WTC11 (cell line): Measurements from ENCODE around the gene PITHD1. TPM values are rescaled to one million over a fixed set of nuclear protein-coding genes. Genes with fewer than 3 reads are reported as not detected.

ENCODE experiments used
- ATAC-seq: fragments of 200-7000 bp; cut with Tn5 transposase; 2 replicates; pipeline ENCODE4 v1.10.0; 2021; ENCODE audit warnings: mild to moderate bottlenecking, moderate library complexity
- CTCF ChIA-PET: fragments of 300-600 bp; sonication (Branson Sonifier 250); formaldehyde crosslinking; loops from one replicate; lab custom pipeline; 2021; ENCODE audit warnings: antibody characterized with exemption; lab: Charles Lee
- POLR2A ChIA-PET: fragments of 350-600 bp; sonication (Branson Sonifier 250); formaldehyde crosslinking; loops from one replicate; lab custom pipeline; 2021; ENCODE audit warnings: antibody characterized with exemption; lab: Charles Lee
- DNase-seq: peaks from one replicate; pipeline ENCODE4 v3.0.0; 2021; ENCODE audit warnings: low spot score
- H3K27ac Mint-ChIP-seq: 2 replicates; pipeline ENCODE4 v1.8.0; 2021; ENCODE audit warnings: mixed read lengths
- H3K27me3 Mint-ChIP-seq: 2 replicates; pipeline ENCODE4 v1.8.0; 2021; ENCODE audit warnings: low read depth, mild to moderate bottlenecking, moderate library complexity, mixed read lengths
- H3K36me3 Mint-ChIP-seq: 2 replicates; pipeline ENCODE4 v1.8.0; 2021; ENCODE audit warnings: mixed read lengths
- H3K4me1 Mint-ChIP-seq: 2 replicates; pipeline ENCODE4 v1.8.0; 2022; ENCODE audit warnings: mixed read lengths
- H3K4me3 Mint-ChIP-seq: 2 replicates; pipeline ENCODE4 v1.8.0; 2021; ENCODE audit warnings: mild to moderate bottlenecking, moderate library complexity, mixed read lengths
- H3K9me3 Mint-ChIP-seq: 2 replicates; pipeline ENCODE4 v1.8.0; 2021; ENCODE audit warnings: mixed read lengths
- AR ChIP-seq: fragments of 250-450 bp; sonication (Bioruptor Pico); IDR thresholded peaks from 2 replicates; pipeline ENCODE4 v1.9.0; 2021; ENCODE audit warnings: mild to moderate bottlenecking
- ATF3 ChIP-seq: sonication (generic); formaldehyde crosslinking; conservative IDR thresholded peaks from 2 replicates; pipeline ENCODE4 v1.8.1; 2022; ENCODE audit warnings: mild to moderate bottlenecking, missing genetic modification reagents
- CBFB ChIP-seq: sonication (generic); formaldehyde crosslinking; IDR thresholded peaks from 2 replicates; pipeline ENCODE4 v1.8.1; 2022; ENCODE audit warnings: mild to moderate bottlenecking, low read depth, missing genetic modification reagents
- ELF4 ChIP-seq: sonication (generic); formaldehyde crosslinking; IDR thresholded peaks from 2 replicates; pipeline ENCODE4 v1.8.1; 2022; ENCODE audit warnings: low read depth, mild to moderate bottlenecking, moderate library complexity, missing genetic modification reagents
- EMX1 ChIP-seq: fragments of 250-450 bp; sonication (Bioruptor Pico); IDR thresholded peaks from 2 replicates; pipeline ENCODE4 v1.8.0; 2021; ENCODE audit warnings: mild to moderate bottlenecking
- ERG ChIP-seq: fragments of 250-450 bp; sonication (Bioruptor Pico); IDR thresholded peaks from 2 replicates; pipeline ENCODE4 v1.8.0; 2021; ENCODE audit warnings: mild to moderate bottlenecking
- GTF2I ChIP-seq: fragments of 250-450 bp; sonication (Bioruptor Pico); conservative IDR thresholded peaks from 2 replicates; pipeline ENCODE4 v1.4.0; 2021; ENCODE audit warnings: mild to moderate bottlenecking
- HMGA2 ChIP-seq: fragments of 250-450 bp; sonication (Bioruptor Pico); IDR thresholded peaks from 2 replicates; pipeline ENCODE4 v1.4.0; 2021; ENCODE audit warnings: mild to moderate bottlenecking, moderate library complexity
- HMGXB4 ChIP-seq: sonication (generic); formaldehyde crosslinking; IDR thresholded peaks from 2 replicates; pipeline ENCODE4 v1.8.1; 2023; ENCODE audit warnings: mild to moderate bottlenecking, moderate library complexity, missing genetic modification reagents
- MYBL2 ChIP-seq: sonication (generic); formaldehyde crosslinking; IDR thresholded peaks from 2 replicates; pipeline ENCODE4 v1.8.1; 2023; ENCODE audit warnings: mild to moderate bottlenecking, moderate library complexity, missing genetic modification reagents
- NFE2L1 ChIP-seq: sonication (generic); formaldehyde crosslinking; IDR thresholded peaks from 2 replicates; pipeline ENCODE4 v1.8.1; 2023; ENCODE audit warnings: missing genetic modification reagents
- NR3C1 ChIP-seq: sonication (generic); formaldehyde crosslinking; conservative IDR thresholded peaks from 2 replicates; pipeline ENCODE4 v1.8.1; 2023; ENCODE audit warnings: low read depth, mild to moderate bottlenecking, missing genetic modification reagents
- OVOL2 ChIP-seq: fragments of 250-450 bp; sonication (Bioruptor Pico); IDR thresholded peaks from 2 replicates; pipeline ENCODE4 v1.9.0; 2021; ENCODE audit warnings: mild to moderate bottlenecking, borderline replicate concordance
- PRRX2 ChIP-seq: fragments of 250-450 bp; sonication (Bioruptor Pico); IDR thresholded peaks from 2 replicates; pipeline ENCODE4 v1.8.0; 2021; ENCODE audit warnings: mild to moderate bottlenecking
- STAT6 ChIP-seq: sonication (generic); formaldehyde crosslinking; conservative IDR thresholded peaks from 2 replicates; pipeline ENCODE4 v1.8.1; 2023; ENCODE audit warnings: mild to moderate bottlenecking, low read depth, missing genetic modification reagents, moderate library complexity
- TEAD4 ChIP-seq: sonication (generic); formaldehyde crosslinking; IDR thresholded peaks from 2 replicates; pipeline ENCODE4 v1.8.0; 2022; ENCODE audit warnings: mild to moderate bottlenecking, missing genetic modification reagents
- TP53 ChIP-seq: sonication (generic); formaldehyde crosslinking; IDR thresholded peaks from 2 replicates; pipeline ENCODE4 v1.8.1; 2023; ENCODE audit warnings: mild to moderate bottlenecking, missing genetic modification reagents
- ZBTB21 ChIP-seq: sonication (generic); formaldehyde crosslinking; IDR thresholded peaks from 2 replicates; pipeline ENCODE4 v1.8.1; 2023; ENCODE audit warnings: mild to moderate bottlenecking, missing genetic modification reagents, borderline replicate concordance
- ZNF138 ChIP-seq: sonication (generic); formaldehyde crosslinking; conservative IDR thresholded peaks from 2 replicates; pipeline ENCODE4 v1.8.1; 2022; ENCODE audit warnings: mild to moderate bottlenecking, moderate library complexity, missing genetic modification reagents
- ZNF232 ChIP-seq: sonication (generic); formaldehyde crosslinking; IDR thresholded peaks from 2 replicates; pipeline ENCODE4 v1.8.0; 2022; ENCODE audit warnings: mild to moderate bottlenecking, missing genetic modification reagents
- ZNF423 ChIP-seq: fragments of 250-450 bp; sonication (Bioruptor Pico); IDR thresholded peaks from 2 replicates; pipeline ENCODE4 v2.1.2; 2022; ENCODE audit warnings: mild to moderate bottlenecking, moderate library complexity
- ZSCAN18 ChIP-seq: fragments of 250-450 bp; sonication (Bioruptor Pico); IDR thresholded peaks from 2 replicates; pipeline ENCODE4 v2.1.2; 2022; ENCODE audit warnings: mild to moderate bottlenecking, moderate library complexity
- total RNA-seq: library from RNA; stranded (reverse); gene quantifications from 3 replicates; pipeline ENCODE4 v1.2.3, GENCODE V29; 2021

PITHD1 gene
- total RNA-seq, 1 experiment from 2014 or later: 66.2 TPM

GRCh38 chr1:23743287-23744152 lies 34.7 kb upstream of the PITHD1 start, which contains the start of gene ELOA (continued):
- no peak for TF ChIP-seq ERG (CRISPR knock-in tag)

GRCh38 chr1:23745515-23745914 lies 32.7 kb upstream of the PITHD1 start:
- ATAC-seq (no peak), DNase-seq (no peak)
- Mint-ChIP-seq H3K4me3 (peak overlapping the region; percentile 88), H3K27me3 (no peaks in the 10 kb centered on the region; the same call in 1 of the 2 replicates), H3K27ac (peak overlapping the region; percentile 68; the same call in 1 of the 2 replicates), H3K36me3 (peaks cover 15% of the 10 kb centered on the region), H3K4me1 (peaks cover 29% of the 10 kb centered on the region), H3K9me3 (no peaks in the 10 kb centered on the region)
- TF ChIP-seq GTF2I (CRISPR knock-in tag) (no peak), NFE2L1 (CRISPR knock-in tag) (no peak), ZBTB21 (CRISPR knock-in tag) (no peak), NR3C1 (no peak), PRRX2 (CRISPR knock-in tag) (no peak), ZNF232 (CRISPR knock-in tag) (no peak), ELF4 (no peak), ZSCAN18 (CRISPR knock-in tag) (no peak), AR (CRISPR knock-in tag) (no peak), EMX1 (no peak), TEAD4 (no peak), CBFB (CRISPR knock-in tag) (no peak)
- ChIA-PET CTCF (interaction anchor here (0.5 to 3.4 kb wide), 15 partner anchors 9 to 401 kb away, joined by 3 to 15 read pairs (median 4); partner anchors contain the start of genes E2F2 and HNRNPR), POLR2A (no interaction called here)

- no peak for DNase-seq
- Mint-ChIP-seq H3K4me1 (peaks cover 16% of the 10 kb centered on the region), H3K9me3 (no peaks in the 10 kb centered on the region), H3K4me3 (no peak overlapping the region), H3K27me3 (no peaks in the 10 kb centered on the region), H3K27ac (no peak overlapping the region), H3K36me3 (peaks cover 37% of the 10 kb centered on the region)
- ChIA-PET CTCF (no interaction called here), POLR2A (interaction anchor here (0.6 kb wide), 1 partner anchor 18 kb away, joined by 3 read pairs; no protein-coding TSS in a partner anchor)
- TF ChIP-seq MYBL2 (CRISPR knock-in tag) (no peak), STAT6 (CRISPR knock-in tag) (no peak), CBFB (CRISPR knock-in tag) (no peak), OVOL2 (CRISPR knock-in tag) (no peak), ATF3 (CRISPR knock-in tag) (no peak), HMGXB4 (CRISPR knock-in tag) (no peak), HMGA2 (CRISPR knock-in tag) (no peak), ZNF423 (CRISPR knock-in tag) (no peak), TP53 (no peak), ZNF138 (no peak)
- no peak for ATAC-seq
Measured at GRCh38 chr1:23748016-23748415, 30.2 kb upstream of the PITHD1 start.
